Measurements from ENCODE around the gene EID2. TPM values are rescaled to one million over a fixed set of nuclear protein-coding genes. Genes with fewer than 3 reads are reported as not detected.
A peak's percentile ranks its signal among the peaks of the same experiment; 100 is the strongest.

EID2 gene, protein sequence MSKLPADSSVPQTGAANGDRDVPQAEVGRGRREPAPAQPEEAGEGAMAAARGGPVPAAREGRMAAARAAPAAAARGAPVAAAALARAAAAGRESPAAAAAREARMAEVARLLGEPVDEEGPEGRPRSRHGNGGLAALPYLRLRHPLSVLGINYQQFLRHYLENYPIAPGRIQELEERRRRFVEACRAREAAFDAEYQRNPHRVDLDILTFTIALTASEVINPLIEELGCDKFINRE
- 10 to 100 TPM in 6 of 10 donors, 1 to 10 TPM in 4; 8.5 to 12.7 (median 10.8) TPM for polyA plus RNA-seq (ENCODE audit: insufficient read length in 10 of 10)
- long read RNA-seq, donor 1, transcript EID2-201 (1 exons, 1,629 nt): major isoform, 12 of 12 reads
- long read RNA-seq, donor 1, partial matches to known transcripts: 0 of 12 reads
- long read RNA-seq, donor 1, other reads (novel, unspliced or antisense): 0 of 12 reads
- long read RNA-seq, donor 2, transcript EID2-201 (1 exons, 1,629 nt): major isoform, 6 of 6 reads
- long read RNA-seq, donor 2, partial matches to known transcripts: 0 of 6 reads
- long read RNA-seq, donor 2, other reads (novel, unspliced or antisense): 0 of 6 reads
- long read RNA-seq, donor 3: 0 reads
- long read RNA-seq, donor 4, transcript EID2-201 (1 exons, 1,629 nt): major isoform, 18 of 18 reads
- long read RNA-seq, donor 4, partial matches to known transcripts: 0 of 18 reads
- long read RNA-seq, donor 4, other reads (novel, unspliced or antisense): 0 of 18 reads
- long read RNA-seq, donor 5, transcript EID2-201 (1 exons, 1,629 nt): major isoform, 20 of 20 reads
- long read RNA-seq, donor 5, partial matches to known transcripts: 0 of 20 reads
- long read RNA-seq, donor 5, other reads (novel, unspliced or antisense): 0 of 20 reads
- long read RNA-seq, donor 6, transcript EID2-201 (1 exons, 1,629 nt): major isoform, 16 of 16 reads
- long read RNA-seq, donor 6, partial matches to known transcripts: 0 of 16 reads
- long read RNA-seq, donor 6, other reads (novel, unspliced or antisense): 0 of 16 reads
- long read RNA-seq, donor 7, transcript EID2-201 (1 exons, 1,629 nt): major isoform, 8 of 8 reads
- long read RNA-seq, donor 7, partial matches to known transcripts: 0 of 8 reads
- long read RNA-seq, donor 7, other reads (novel, unspliced or antisense): 0 of 8 reads
- long read RNA-seq, donor 8, transcript EID2-201 (1 exons, 1,629 nt): major isoform, 13 of 13 reads
- long read RNA-seq, donor 8, partial matches to known transcripts: 0 of 13 reads
- long read RNA-seq, donor 8, other reads (novel, unspliced or antisense): 0 of 13 reads
- long read RNA-seq, donor 9, partial matches to known transcripts: 0 of 2 reads
- long read RNA-seq, donor 9, other reads (novel, unspliced or antisense): 0 of 2 reads

GRCh38 chr19:39539518-39540332 is at the start of gene EID2:
EID2 (minus strand) TSS chr19:39540161; CDS start chr19:39540079, 82 bp downstream.
- DNase-seq: peak; percentile 94 to 98 (median 98)

DNA sequence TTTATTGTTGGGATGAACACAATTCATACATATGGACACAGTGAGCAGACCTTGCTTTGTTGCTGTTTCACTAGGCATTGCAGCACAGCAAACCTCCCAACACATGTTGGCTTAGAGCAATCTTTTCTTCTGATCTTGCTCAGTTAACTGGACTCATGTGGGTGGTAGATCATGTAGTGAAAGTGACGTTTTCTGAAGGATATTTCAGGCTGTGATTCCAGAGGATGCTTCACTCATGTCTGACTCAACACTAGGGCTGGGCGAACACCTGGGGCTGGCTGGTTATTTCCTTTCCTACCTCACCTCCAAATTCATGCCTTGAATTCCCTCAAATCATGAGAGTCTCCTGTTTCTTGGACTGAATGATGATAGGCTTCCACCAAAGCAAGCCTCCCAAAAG is 48.1 kb upstream of the EID2 start:
- DNase-seq: no peak

GRCh38 chr19:39587496-39587895 is 47.5 kb upstream of the EID2 start:
- no peak for DNase-seq

- DNase-seq: no peak
These were observed 43.1 kb upstream of the EID2 start for GRCh38 chr19:39582891-39583625.

DNA sequence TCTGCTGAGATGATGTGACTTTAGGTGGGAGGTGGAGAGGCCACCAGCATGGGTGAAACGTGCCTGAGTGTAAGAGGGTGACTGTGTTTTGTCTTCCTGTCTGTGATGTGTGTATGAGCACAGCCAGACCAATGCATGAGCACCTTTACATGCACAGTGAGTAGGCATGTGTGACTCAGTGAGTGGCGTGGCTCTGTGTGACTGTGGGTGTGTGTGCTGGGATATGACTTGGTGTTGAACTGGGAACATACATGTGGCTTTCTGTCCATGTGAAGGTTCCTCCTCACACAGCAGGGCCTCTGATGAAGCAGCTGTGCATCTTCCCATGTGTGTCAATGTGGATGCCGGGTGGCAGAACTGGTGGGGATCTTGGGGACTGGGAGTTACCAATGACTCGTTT is 42.5 kb upstream of the EID2 start:
- no peak for DNase-seq

- DNase-seq: no peak
These were observed 28.6 kb upstream of the EID2 start for GRCh38 chr19:39568604-39569003.

DNA sequence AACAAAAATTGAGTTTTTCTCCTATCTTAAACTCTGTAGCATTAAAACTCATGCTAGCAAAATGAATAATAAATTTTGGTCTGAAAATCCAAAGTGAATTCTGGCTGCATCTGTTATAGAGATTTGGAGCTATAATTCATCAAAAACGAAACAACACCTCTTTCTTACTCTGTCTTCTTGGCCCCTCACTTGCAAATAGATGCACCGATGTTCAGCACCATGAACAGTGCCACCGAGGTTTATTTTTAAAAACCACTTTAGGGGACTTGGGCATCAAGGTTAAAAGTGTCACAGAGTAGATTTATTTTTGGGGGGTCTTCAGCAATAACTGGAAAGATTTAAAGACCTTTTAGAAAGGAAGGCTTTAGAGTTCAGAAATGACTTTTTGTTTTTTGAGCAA is 26.1 kb upstream of the EID2 start:
- no peak for DNase-seq

GRCh38 chr19:39563408-39563807 is 23.4 kb upstream of the EID2 start:
- DNase-seq: no peak

- DNase-seq: no peak
These were observed 18.7 kb upstream of the EID2 start for GRCh38 chr19:39558624-39559117.

DNA sequence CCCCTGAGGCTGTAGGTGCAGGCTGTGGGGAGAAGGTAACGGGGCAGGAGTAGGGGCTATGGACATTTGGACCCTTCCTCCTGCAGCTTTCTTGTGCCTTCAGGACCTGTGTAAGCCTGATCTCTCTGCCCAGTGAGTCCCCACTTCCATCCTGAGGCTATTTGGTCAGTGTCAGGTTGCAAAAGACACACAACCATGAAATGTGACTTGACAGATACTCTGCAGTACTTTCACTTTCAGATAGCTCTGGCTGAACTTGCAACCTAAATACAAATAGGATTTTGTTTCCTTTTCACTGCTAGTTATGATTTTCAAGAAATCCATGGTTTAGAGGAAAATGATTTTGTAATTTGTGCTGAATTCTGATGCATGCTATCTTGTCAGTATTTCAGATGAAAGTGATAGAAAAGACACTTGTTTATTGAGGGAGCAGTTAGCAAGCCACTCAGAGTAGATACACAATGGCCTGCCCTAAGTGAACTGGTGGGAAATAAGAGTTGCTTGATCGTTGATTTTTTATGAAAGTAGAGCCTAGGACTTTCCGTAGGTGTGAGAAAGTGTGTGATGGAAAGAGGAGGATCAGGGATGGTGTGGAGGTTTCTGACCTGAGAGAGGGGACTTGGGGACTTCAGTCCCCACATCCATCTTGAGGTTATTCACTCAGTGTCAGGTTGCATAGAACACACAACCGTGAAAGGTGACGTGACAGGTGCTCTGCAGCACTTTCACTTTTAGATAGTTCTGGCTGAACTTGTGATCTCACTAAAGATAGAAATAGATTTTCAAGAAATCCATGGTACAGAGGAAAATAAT is 18.1 kb upstream of the EID2 start:
- no peak for DNase-seq

DNA sequence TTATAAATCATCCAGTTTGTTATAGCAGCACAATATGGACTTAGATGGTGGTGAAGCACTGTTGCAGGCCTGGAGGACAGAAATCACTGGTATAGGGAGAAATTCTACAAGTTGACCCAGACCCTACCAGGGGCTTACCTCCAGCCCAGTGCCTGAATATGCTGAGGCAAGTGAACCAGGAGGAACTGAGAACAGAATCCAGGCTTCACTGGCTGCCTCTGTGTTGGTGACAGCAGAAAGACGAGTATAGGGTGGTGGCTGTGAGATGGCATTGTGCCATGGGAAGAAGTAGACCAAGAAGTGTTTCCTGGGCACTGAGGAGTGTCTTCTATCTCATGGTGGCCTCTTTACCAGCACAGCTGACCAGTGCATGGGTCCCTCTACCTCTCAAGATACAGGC is 15.9 kb upstream of the EID2 start:
- no peak for DNase-seq

DNA sequence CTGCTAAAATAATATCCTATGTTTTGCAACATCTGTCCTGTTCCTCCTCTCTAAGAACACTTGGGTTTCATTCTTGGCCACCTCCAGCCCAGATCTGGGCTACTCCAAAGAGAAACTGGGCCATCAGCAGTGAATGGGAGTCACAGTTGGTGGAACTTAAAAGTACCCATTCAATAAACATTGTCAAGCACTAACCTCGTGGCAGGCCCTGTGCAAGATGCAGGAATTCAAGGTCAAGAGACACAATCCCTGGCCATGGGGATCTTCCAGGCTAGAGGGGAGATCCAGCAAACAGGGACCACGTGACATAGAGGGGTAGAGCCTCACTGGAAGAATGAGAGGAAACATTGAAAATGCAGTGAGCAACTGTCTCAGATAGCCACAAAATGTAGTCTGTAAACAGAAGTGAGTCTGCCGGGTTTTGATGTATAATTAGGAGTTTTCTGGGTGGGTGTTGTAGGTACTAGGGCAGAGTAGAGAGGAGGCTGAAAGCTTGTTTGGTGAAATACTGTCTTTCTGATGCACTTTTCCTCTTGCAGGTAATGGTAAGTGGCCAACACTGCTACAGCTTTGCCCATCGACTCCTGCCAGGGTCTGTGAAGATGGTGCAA is 14.8 kb upstream of the EID2 start:
- no peak for DNase-seq

GRCh38 chr19:39553082-39553652 is 13.2 kb upstream of the EID2 start:
- no peak for DNase-seq

- no peak for DNase-seq
These were observed 10.2 kb upstream of the EID2 start for GRCh38 chr19:39550197-39550596.

- DNase-seq: no peak
These were observed 6.6 kb upstream of the EID2 start for GRCh38 chr19:39546599-39546998.

- DNase-seq: no peak
These were observed 5.0 kb upstream of the EID2 start for GRCh38 chr19:39544911-39545310.

- no peak for DNase-seq
These were observed 4.4 kb upstream of the EID2 start for GRCh38 chr19:39544226-39544903.

GRCh38 chr19:39543477-39543857 is 3.5 kb upstream of the EID2 start:
- DNase-seq: no peak
